AML-193 (cell line): ENCODE data around the gene TMEM271.
"Not testable (repeated sequence)": the region's sequence is repeated elsewhere in the genome, so short reads cannot be mapped to it uniquely, and the experiment has no call there.

Experiments
- DNase-seq, 2 experiments: peaks; one replicate each; lab custom pipeline; 2025; lab: John Stamatoyannopoulos, UW

The TMEM271 gene

DNA sequence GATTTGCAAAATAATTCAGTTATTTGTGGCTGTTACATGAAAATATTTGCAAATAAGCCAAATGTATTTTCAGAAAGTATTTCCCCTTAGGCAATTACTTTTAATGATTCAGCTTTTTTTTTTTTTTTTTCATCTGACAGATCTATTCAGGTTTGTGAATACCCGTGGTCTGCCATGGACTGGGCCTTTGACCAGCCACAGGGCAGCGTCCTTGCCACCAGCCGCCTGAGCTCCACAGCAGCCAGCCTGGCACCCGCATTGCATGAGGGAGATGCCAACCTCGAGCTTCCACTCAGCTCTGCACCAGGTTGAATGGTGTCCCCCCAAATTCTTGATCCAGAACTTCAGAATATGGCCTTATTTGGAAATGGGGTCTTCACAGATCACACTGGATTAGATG, 14.7 kb downstream of the TMEM271 start:
- no peak for DNase-seq

DNA sequence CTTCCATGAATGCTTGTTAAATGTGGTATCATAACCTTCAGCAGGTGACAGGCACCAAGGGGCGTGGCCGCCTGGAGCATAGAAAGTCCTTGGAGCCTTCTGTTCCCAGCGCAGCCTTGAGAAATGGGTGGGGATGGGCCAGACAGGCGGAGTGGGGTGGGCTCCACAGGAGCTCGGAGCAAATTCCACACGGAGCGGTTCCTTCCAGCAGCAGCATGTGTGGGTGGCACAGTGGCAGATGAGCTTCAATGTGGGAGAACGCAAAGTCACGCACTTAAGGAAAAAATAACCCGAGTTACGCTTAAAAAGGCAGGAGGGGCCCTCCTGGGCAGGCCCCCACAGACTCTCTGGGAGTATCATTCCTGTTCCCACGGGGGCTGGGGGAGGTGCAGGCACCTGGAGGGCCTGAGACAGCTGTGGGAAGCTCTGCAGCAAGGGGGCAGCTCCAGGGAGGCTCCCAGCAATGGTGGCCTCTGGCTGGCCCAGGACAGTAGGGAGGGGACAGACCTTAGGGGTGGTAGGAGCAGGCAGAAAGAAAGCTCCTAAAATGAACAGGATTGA, 15.3 kb downstream of the TMEM271 start:
- DNase-seq = no peak

DNA sequence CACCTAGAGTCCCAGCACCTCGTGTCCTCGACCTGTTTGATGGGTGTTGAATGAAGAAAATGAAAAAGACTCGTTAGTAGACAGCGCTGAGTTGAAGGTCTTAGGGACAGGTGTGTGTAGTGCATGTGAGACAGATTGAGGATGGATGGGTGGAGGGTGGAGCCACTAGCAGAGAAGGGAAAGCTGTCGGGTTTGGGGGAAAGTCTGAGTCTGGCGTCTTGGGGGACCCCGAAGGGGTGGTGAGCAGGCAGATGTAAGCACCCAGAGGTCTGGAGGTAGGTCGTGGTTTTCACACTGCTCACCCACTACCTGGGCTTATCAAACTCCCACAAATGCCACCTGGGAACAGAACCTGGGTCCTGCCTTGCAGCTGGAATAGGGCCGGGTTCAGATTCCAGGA, 16.0 kb downstream of the TMEM271 start:
- DNase-seq = no peak

DNA sequence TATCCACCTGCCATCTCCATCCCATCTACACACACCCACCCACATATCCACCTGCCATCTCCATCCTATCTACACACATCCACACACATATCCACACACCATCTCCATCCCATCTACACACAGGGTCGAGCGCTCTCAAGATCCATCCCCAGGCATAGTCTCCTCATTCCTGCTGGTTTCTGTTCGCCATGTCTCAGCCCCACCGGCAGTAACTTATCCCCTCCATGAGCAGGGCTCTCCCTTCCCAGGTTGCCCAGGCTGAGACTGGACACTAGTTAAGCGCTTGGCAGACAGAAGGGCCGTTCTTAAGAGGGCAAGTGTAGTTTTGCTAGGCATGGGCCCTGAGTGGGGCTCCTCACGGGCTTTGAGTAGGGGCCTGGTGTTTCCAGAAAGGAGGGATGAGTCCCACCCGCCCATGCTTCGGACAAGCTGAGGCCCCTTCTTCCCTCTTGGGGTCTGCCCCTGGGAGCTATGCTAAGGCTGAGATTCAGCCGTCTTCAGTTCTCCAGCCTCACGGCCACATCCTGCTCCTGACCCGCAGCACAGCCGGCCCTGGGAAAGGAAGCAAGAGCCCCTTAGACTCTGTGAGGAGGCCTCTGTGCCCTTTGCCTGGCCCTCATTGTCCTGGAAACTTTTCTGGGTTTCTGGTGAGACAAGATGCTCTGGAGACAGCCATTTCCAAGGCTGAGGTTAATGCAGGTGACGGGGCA, 20.4 kb downstream of the TMEM271 start:
- DNase-seq = no peak

DNA sequence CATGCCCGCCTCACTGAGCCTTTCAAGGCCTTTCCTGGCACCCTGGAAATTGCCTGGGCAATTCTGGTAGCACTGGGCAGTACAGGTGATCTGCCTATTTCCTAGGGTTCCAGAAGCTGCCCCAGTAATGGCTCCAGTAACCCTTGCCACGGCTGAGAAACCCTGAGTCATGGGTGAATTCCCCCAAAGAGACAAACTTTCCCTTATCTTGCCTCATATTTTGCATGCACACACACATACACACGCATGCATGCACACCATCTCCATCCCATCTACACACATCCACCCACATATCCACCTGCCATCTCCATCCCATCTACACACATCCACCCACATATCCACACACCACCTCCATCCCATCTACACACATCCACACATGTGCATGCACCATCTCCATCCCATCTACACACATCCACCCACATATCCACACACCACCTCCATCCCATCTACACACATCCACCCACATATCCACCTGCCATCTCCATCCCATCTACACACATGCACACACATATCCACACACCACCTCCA, 21.2 kb downstream of the TMEM271 start:
- not testable (repeated sequence) for DNase-seq

DNA sequence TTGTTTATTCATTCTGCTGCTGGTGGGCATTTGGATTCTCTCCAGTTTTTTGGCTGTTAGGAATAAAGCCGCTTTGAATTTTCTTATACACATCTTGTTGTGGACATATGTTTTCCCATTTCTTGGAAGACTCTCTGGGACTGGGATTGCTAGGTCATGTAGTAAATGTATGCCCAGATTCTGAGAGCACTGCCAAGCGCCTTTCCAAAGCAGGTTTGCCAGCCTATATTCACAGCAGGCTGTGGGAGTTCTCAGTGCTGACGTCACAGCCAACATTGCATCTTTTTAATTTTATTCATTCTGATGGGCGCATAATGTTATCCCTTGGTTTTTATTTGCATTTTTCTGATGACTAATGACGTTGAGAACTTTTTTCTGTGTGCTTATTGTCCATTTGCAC, 24.1 kb downstream of the TMEM271 start:
- DNase-seq = no peak

DNA sequence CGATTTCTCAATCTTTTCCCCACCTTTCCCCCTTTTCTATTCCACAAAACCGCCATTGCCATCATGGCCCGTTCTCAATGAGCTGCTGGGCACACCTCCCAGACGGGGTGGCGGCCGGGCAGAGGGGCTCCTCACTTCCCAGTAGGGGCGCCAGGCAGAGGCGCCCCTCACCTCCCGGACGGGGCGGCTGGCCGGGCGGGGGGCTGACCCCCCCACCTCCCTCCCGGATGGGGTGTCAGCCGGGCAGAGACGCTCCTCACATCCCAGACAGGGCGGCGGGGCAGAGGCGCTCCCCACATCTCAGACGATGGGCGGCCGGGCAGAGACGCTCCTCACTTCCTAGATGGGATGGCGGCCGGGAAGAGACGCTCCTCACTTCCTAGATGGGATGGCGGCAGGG, 25.8 kb downstream of the TMEM271 start:
- not testable (repeated sequence) for DNase-seq

DNA sequence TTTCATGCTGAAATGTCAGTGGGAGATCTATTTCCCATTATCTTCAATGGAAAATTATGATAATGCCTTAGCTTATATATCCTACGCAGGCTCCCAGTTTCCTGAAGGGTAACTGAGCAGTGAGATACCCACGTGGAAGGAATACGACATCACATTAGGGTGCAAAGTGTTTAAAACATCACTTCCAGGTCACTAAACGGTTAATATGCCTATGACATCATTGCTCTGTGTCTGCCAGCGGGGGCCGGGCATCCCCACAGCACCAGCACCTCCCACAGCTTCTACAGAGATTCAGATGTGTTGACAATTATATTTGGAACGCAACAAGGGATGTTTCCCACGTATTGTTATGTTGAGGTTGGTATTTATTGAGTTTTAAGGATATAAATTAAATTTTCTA, 27.1 kb downstream of the TMEM271 start:
- DNase-seq = no peak

DNA sequence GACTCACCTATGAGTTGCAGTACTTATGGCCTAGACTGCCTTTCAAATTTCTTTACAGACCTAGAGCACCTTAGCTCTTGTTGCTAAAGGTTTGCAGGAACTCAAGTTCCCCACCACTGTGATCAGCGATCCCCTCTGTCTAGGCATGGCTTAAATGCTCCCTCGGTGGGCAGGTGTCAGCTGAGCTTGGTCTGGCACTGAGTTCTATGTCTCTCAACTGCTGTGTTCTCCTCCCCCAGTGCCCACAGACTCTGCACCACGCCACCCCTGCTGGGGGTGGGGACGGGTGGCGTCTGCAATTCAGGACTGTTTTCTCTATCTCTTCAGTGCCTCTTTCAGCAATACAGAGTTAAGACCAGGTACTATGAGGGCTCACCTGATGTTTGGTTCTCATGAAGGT, 30.5 kb downstream of the TMEM271 start:
- no peak for DNase-seq

DNA sequence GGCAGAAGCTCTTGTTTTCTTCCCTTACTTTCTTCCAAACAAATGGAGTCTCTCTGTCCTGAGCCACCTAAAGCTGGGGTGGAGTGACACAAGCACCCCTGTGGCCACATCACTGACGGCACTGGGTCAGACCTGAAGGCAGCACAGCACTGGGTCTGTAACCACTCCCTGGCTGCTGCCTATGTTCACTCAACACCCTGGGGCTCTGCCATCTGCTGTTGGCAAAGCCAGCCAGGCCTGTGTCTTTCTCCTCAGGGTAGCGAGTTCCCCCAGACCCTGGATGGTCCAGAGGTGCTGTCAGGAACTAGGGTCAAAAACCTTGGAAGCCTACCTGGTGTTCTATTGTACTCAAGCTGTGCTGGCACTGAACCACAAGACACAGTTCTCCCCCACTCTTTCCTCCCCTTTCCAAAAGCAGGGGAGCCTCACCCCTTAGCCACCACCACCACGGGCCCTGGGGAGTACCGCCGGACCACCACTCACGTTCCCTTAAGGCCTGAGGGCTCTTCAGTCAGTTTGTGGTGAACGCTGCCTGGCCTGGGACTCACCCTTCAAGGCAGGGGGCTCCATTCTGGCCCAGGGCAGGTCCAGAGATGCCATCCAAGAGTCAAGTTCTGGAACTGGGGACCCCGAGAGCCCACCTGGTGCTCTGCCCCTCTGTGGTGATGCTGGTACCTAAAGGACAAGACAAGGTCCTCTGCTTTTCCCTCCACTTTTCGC, 31.5 kb downstream of the TMEM271 start:
- no peak for DNase-seq

DNA sequence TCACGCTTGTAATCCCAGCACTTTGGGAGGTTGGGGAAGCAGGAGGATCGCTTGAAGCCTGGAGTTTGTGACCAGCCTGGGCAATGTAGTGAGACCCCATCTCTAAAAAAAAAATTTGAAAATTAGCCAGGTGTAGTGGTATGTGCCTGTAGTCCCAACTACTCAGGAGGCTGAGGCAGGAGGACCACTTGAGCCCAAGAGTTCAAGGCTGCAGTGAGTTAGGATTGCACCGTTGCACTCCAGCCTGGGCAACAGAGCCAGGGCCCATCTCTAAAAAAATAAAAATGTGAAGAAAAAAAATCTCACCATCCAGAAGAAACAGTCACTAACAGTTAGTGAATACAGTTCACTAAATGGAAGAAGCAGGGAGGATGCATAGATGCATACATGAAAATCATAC, 34.8 kb downstream of the TMEM271 start:
- no peak for DNase-seq

DNA sequence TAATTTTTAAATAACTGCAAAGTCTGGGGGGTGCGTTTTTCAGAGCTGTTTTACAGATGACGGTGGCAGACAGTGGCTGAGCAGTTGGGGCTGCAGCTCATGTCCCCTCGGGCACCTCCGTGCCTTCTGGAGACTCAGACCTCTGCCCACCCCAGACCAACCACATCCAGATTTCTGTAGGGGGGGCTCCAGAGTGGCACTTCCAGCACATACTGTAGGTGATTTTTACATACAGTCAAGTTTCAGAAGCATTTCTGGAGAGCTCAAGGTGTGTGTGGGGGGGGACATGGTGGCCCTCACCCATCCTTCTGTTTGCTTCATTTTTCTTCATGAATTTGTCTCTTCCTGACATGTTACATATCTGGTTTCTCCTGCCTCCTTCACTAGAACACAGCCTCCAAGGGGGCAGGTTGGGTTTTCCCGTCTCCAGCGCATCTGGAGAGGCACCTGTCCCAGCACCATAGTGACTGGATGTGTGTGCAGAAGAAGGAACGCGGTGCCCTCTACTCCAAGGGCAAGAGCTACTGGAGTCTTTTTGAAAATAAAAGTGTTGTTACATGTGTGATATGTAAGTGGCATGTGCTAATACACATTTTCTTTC, 37.5 kb downstream of the TMEM271 start:
- no peak for DNase-seq

DNA sequence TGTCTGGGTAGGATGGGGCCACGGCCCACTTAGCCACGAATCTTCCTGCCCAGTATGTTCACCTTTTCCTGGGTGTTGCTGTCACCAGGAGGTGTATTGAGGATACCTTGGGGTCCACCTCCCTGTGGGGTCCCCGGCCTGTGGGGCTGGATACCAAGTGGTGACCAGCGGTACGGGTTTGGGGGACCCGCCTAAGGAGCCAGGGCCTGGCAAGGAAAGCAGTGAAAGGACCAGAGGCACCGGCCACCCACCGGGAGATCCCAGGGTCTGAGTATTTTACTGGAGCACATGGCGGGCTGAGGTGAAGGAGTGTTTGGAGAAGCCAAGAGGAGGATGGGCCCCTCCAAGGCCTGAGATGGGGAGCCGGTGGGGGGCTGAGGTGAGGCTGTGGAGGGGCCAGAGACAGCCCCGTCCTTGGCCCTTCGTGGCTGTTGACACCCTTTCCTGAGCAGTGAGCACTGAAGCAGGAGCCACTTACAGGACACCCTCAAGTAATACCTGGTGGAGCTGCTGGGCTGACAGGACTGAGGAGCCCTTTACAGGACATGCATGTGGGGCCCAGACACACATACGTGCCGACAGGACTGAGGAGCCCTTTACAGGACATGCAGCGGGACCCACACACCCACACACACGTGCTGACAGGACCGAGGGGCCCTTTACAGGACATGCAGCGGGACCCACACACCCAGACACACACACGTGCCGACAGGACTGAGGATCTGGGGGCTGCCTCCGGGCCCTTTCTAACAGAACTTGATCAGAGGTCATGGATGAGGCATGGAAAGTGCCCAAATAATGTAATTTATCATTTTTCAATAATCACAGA, 38.4 kb downstream of the TMEM271 start:
- no peak for DNase-seq

DNA sequence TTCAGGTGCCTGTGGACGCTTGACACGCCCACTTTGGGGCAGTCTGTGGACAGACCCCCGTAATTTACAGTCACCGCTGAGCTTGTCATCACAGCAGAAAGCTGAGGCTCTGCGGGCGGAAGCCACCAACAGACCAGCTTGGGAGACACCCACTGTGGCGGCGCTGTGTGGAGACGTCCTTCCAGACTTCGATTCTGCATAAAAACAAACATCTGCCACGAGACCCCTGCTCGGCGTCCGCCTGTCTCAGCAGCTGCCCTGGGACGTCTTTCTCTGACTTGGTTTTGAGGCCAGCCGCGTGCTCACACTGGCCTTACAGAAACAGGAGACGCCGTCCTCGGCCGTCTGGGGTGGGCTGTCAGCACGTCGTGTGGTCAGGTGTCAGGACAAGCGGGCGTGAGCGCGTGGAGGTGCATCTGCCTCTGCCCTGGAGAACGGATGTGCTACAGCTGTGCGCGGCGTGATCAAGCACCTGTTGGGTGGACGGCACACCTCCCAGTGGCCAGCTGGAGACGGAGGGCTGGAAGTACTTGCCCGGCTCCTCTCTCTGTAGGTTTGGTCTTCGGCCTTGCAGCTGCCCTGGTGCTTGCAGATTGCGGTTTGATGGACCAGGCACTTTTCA, 39.6 kb downstream of the TMEM271 start:
- no peak for DNase-seq

DNA sequence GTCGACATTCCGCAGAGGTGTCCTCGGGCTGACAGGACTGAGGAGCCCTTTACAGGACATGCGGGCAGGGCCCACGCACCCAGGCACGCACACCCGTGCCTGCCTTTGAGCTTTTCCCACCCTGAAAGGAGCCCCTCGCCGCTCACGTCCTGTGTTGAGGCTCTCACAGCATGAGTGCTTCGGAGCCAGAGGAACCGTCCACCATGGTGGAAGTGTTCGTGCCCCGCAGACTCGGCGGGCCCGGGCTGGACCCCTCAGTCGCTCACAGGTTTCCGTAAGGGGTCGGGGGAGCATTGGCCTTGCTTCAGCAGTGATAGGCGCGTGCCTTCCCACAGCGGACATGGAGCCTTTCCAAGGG, 40.2 kb downstream of the TMEM271 start:
- no peak for DNase-seq

DNA sequence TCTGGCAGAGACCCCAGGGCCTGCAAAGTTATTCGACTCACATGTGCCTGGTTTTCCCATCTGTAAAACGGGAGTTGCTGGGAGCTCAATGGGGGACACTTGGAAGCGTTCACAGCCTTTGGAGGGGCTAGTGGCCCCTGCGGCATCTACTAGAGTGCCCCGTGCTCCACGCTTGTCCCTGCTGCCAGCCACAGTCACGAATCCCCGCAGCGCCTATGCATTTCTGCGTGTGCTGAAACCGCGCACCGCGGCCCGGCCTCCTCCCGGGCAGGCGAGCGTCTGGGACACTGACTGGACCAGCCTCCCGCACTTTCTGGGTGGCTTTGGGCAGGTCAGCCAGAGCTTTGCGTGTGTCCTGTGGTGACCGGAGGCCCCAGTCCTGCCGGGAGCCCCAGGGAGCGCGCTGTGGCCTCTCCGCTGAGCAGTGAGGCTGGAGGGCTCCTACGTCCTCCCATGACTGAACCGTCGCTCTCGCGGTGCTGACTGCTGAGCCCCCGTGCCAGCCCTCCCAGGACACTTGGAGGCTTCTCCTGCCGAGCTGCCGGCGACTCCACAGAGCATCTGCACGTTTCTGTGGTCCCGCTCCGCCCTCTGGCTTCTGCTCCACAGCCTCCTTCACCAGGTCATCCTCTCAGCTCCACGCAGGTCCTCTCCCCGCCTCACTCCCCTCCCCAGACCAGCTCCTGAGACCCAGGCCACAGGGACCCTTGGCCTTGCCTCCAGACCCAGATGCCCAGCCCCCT, 40.7 kb downstream of the TMEM271 start:
- no peak for DNase-seq

DNA sequence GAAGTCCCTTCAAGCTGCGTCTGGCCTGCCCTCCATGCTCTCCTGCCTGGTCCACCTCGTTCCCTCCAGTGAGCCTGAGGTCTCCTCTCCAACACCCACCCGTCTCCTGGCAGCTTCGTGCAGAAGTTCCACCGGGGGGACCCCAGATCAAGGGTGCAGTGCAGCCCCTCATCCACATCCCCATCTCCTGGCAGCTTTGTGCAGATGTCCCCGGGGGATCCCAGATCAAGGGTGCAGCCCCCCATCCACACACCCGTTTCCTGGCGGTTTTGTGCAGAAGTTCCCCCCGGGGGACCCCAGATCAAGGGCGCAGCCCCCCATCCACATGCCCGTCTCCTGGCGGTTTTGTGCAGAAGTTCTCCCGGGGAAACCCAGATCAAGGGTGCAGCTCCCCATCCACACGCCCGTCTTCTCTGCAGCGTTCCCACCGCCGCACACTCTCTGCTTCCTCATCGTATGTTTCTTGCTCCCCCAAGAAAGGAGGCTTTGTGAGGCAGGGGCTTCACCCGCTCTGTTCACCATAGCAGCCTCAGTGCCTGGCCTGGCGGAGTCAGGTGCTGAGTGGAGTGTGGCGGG, 41.4 kb downstream of the TMEM271 start:
- DNase-seq = no peak

DNA sequence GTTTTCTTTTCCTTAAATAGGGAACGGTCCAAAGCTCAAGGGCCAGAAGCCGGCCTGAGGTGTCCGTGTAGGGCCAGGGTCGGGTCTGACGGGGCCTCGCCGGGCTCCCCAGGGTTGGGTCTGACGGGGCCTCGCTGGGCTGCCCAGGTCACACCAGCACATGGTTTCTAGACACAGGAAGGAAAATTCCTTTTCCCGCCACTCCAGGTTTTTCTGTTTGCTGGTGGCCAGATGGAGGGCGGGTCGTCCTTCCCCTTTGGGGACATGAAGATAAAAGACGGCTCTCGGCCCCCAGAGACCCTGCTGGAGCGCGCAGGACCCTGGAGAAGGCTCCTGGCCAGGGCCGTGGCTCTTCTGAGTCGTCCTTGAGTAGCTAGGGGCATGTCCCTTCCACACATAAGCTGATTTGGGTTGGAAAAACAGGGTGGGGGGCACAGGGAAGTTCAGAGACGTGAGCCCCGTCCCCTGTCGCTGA, 42.0 kb downstream of the TMEM271 start:
- no peak for DNase-seq

DNA sequence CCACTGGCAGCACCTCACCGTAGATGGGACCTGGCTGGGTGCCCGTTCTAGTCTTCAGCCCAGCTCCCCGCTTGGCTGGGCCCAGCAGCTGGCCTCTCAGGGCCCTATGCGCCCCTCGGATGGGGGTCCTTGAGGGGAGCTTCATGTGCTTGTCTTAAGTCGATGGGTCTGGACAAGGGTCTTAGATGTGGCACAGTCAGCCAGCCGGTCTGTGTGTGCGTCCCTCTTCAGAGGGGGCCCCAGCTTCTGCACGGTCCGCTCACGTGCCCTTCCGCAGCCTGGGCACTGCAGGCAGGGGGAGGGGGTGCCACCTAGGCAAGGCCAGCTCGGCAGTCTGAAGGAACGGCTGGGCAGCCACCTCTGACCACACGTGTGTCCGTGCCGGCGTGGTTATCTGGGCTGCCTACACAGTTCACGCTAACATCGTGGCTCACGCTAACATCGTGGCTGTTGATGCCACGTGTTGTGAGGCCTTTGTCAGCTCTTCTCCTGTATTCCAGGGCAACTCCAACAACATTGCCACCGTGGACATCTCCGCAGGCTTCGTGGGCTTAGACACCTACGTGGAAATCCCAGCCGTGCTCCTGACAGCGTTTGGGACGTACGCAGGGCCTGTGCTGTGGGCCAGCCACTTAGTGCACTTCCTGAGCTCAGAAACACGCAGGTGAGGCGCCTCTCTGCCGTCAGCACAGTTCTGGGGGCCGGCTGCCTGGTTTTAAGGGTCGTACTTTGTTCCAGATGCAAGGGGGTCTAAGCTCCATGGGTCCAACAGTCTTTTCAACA, 42.6 kb downstream of the TMEM271 start:
- no peak for DNase-seq
